ENCODE results near the gene TBC1D22A. TPM values are rescaled to one million over a fixed set of nuclear protein-coding genes. Genes with fewer than 3 reads are reported as not detected.

TBC1D22A gene
- total and polyA plus RNA-seq, 9 of the 15 experiments (the other 6 are each of a cell fraction or from before 2014, with no cell fraction given) = 0.20 to 11.5 (median 5.2) TPM

GRCh38 chr22:47013861-47014635 is 251.6 kb downstream of the TBC1D22A start:
- in situ Hi-C loops (cut with MboI) = no loop called here

More at GRCh38 chr22:47013861-47014635, 251.6 kb downstream of the TBC1D22A start:
- no peak overlapping the region for H3K4me2 ChIP-seq (ENCODE audit: insufficient read depth, low read length)
- BruUV-seq (replicated peaks) = no TSS peak
- H3K4me1 ChIP-seq (replicated peaks in 1 of 2; ENCODE audit: control insufficient read depth in 2 of 2, insufficient read depth in 2 of 2, low read length in 2 of 2) = peaks cover 0 to 2% of the 10 kb centered on the region in 2 experiments; a peak in 1 of 5 replicates
- ATAC-seq = no peak
- WGBS (ENCODE audit: insufficient coverage, low coverage, missing lambda C conversion rate) = 85% methylated on average over 8 of the region's 23 CpGs
- no peaks in the 10 kb centered on the region for H3K79me2 ChIP-seq (ENCODE audit: control insufficient read depth, insufficient read depth, low read length)
- no peak overlapping the region for H3K9ac ChIP-seq (ENCODE audit: insufficient read depth in 1 of 2, low read depth in 2 of 2, low read length in 2 of 2)
- no peak for DNase-seq (ENCODE audit: extremely low read depth in 1 of 4, low spot score in 3 of 4)
- H3K9me3 ChIP-seq (replicated peaks; ENCODE audit: control insufficient read depth, insufficient read depth, low read depth, low read length) = no peaks in the 10 kb centered on the region
- ChIA-PET CTCF (ENCODE audit: low intra/inter-chr PET ratio) (no interaction called here), POLR2A (no interaction called here)
- H2AFZ ChIP-seq (ENCODE audit: low read depth, low read length) = no peak overlapping the region
- TF ChIP-seq ZNF311 (CRISPR knock-in tag; IDR thresholded peaks at IDR 0.05) (no peak), CGGBP1 (CRISPR knock-in tag; IDR thresholded peaks at IDR 0.05) (no peak), TAF7 (tag; IDR thresholded peaks at IDR 0.05) (no peak), PRDM10 (IDR thresholded peaks at IDR 0.05; ENCODE audit: partially characterized antibody) (no peak), ETV6 (IDR thresholded peaks at IDR 0.05; ENCODE audit: borderline replicate concordance in 1 of 2, low read depth in 2 of 2, low read length in 1 of 2) (no peak), ETV6 (CRISPR knock-in tag; IDR thresholded peaks at IDR 0.05; ENCODE audit: borderline replicate concordance) (no peak), NCOA6 (IDR thresholded peaks at IDR 0.05) (no peak), ZC3H11A (IDR thresholded peaks at IDR 0.05; ENCODE audit: low read depth, low read length) (no peak), POLR2G (IDR thresholded peaks at IDR 0.05; ENCODE audit: low read depth, low read length) (no peak), SLC30A9 (CRISPR knock-in tag; IDR thresholded peaks at IDR 0.05) (no peak)
- intact Hi-C loops (cut with micrococcal nuclease) = no loop called here
- H4K20me1 ChIP-seq (replicated peaks; ENCODE audit: control insufficient read depth, insufficient read depth, low read length) = no peaks in the 10 kb centered on the region
- no peak overlapping the region for H3K27ac ChIP-seq (ENCODE audit: extremely low read depth, low read depth, low read length)
- no peaks in the 10 kb centered on the region for H3K27me3 ChIP-seq (ENCODE audit: control insufficient read depth in 2 of 2, insufficient read depth in 2 of 2, low read length in 2 of 2)
- no peaks in the 10 kb centered on the region for H3K9me1 ChIP-seq (ENCODE audit: control insufficient read depth, insufficient read depth, low read length)
- peaks cover 4% of the 10 kb centered on the region; the same call in 2 of the 3 replicates for H3K36me3 ChIP-seq (ENCODE audit: control insufficient read depth, insufficient read depth, low read length)
- no peak for FAIRE-seq
- H3K4me3 ChIP-seq = no peak overlapping the region

All from K562 (cell line).